Activated T-cell treated with anti-CD3 and anti-CD28 coated beads, Interleukin-2, amount 50 U/mL, for 1 hour (primary cell): Measurements from ENCODE around the gene FAM117B.
"Not testable (repeated sequence)": the region's sequence is repeated elsewhere in the genome, so short reads cannot be mapped to it uniquely, and the experiment has no call there.

Experiments
- DNase-seq: peaks from one replicate; pipeline ENCODE4 v3.0.0-alpha.2; 2020

Gene FAM117B

GRCh38 chr2:202639231-202639630 is 4.5 kb downstream of the FAM117B start:
- DNase-seq = no peak

- no peak for DNase-seq
Observed at GRCh38 chr2:202642567-202642966, 7.8 kb downstream of the FAM117B start.

- DNase-seq = no peak
Observed at GRCh38 chr2:202643012-202643858, 8.5 kb downstream of the FAM117B start.

- DNase-seq = no peak
Observed at GRCh38 chr2:202652119-202652518, 17.4 kb downstream of the FAM117B start.

GRCh38 chr2:202653890-202654289 is 19.1 kb downstream of the FAM117B start:
- DNase-seq = no peak

- no peak for DNase-seq
Observed at GRCh38 chr2:202657876-202658275, 23.1 kb downstream of the FAM117B start.

- no peak for DNase-seq
Observed at GRCh38 chr2:202660796-202661195, 26.0 kb downstream of the FAM117B start.

- DNase-seq = no peak
Observed at GRCh38 chr2:202669841-202670240, 35.1 kb downstream of the FAM117B start.

GRCh38 chr2:202671317-202672035 is 36.7 kb downstream of the FAM117B start:
- DNase-seq = no peak

GRCh38 chr2:202675097-202675496 is 40.3 kb downstream of the FAM117B start:
- DNase-seq = not testable (repeated sequence)

GRCh38 chr2:202679980-202680379 is 45.2 kb downstream of the FAM117B start:
- no peak for DNase-seq

- no peak for DNase-seq
Observed at GRCh38 chr2:202680512-202680911, 45.7 kb downstream of the FAM117B start.

- no peak for DNase-seq
Observed at GRCh38 chr2:202681688-202682205, 47.0 kb downstream of the FAM117B start.

GRCh38 chr2:202682274-202682673 is 47.5 kb downstream of the FAM117B start:
- DNase-seq = no peak

- no peak for DNase-seq
Observed at GRCh38 chr2:202687276-202687675, 52.5 kb downstream of the FAM117B start.

GRCh38 chr2:202689459-202689858 is 54.7 kb downstream of the FAM117B start:
- no peak for DNase-seq

GRCh38 chr2:202689898-202690297 is 55.1 kb downstream of the FAM117B start:
- DNase-seq = no peak

- DNase-seq = no peak
Observed at GRCh38 chr2:202690321-202690900, 55.6 kb downstream of the FAM117B start.

- no peak for DNase-seq
Observed at GRCh38 chr2:202693503-202693902, 58.7 kb downstream of the FAM117B start.

- no peak for DNase-seq
Observed at GRCh38 chr2:202695166-202695565, 60.4 kb downstream of the FAM117B start.

- no peak for DNase-seq
Observed at GRCh38 chr2:202700075-202700901, 65.5 kb downstream of the FAM117B start.

GRCh38 chr2:202703091-202703490 is 68.3 kb downstream of the FAM117B start:
- DNase-seq = no peak

GRCh38 chr2:202704248-202704647 is 69.5 kb downstream of the FAM117B start:
- no peak for DNase-seq
